B cell (primary cell): ENCODE data around the gene RIMBP2.

Experiments used
- EZH2 ChIP-seq: IDR thresholded peaks from 2 replicates; pipeline ENCODE4 v1.6.1; 2012; ENCODE audit warnings: borderline replicate concordance, low read depth, mild to moderate bottlenecking, moderate library complexity, low read length; ENCODE audit not compliant: insufficient read depth, poor library complexity, severe bottlenecking
- TF ChIP-seq, protein P1 (sequence below): fragments of 200-600 bp; IDR thresholded peaks from one replicate; pipeline ENCODE4 v1.8.0; 2022; ENCODE audit warnings: antibody characterized with exemption, mild to moderate bottlenecking

DNA sequence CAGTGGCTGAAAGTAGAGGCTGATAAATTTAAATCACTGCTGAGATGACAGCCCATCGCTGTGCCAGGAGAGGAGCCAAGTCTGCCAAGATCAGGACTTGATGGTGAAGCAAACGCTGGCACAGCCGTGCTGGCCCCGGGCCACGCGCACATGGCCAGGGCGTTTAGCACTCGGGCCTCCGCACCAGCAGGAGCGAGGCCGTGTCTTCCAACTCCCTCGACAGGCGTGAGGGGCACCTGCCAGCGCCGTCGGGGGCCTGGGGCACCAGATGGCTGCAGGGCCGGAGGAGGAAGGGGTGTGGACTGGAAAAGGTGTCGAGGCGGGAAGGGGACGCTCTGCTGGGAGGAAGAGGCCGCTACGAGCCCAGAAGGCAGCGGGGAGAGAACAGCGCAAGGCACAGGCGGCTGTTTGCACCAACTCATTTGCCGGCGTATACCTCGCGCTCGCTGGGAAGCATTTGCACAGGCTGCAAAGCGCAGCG lies 29.5 kb downstream of the RIMBP2 start:
- TF ChIP-seq, protein P1, sequence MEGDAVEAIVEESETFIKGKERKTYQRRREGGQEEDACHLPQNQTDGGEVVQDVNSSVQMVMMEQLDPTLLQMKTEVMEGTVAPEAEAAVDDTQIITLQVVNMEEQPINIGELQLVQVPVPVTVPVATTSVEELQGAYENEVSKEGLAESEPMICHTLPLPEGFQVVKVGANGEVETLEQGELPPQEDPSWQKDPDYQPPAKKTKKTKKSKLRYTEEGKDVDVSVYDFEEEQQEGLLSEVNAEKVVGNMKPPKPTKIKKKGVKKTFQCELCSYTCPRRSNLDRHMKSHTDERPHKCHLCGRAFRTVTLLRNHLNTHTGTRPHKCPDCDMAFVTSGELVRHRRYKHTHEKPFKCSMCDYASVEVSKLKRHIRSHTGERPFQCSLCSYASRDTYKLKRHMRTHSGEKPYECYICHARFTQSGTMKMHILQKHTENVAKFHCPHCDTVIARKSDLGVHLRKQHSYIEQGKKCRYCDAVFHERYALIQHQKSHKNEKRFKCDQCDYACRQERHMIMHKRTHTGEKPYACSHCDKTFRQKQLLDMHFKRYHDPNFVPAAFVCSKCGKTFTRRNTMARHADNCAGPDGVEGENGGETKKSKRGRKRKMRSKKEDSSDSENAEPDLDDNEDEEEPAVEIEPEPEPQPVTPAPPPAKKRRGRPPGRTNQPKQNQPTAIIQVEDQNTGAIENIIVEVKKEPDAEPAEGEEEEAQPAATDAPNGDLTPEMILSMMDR: no peak
- TF ChIP-seq EZH2: no peak
